C4-2B (cell line): ENCODE results near the gene NDUFB10.

Source experiments
- H3K27ac ChIP-seq: fragments of 450-650 bp; 2 replicates; pipeline ENCODE4 v1.5.1; 2017
- CTCF ChIP-seq: fragments of 450-650 bp; conservative IDR thresholded peaks from 2 replicates; pipeline ENCODE4 v1.5.1; 2017; ENCODE audit warnings: mild to moderate bottlenecking
- ZFX ChIP-seq: fragments of 450-650 bp; IDR thresholded peaks from 2 replicates; pipeline ENCODE4 v1.6.1; 2017

The NDUFB10 gene

GRCh38 chr16:1978476-1979120, 19.3 kb downstream of the NDUFB10 start:
- no peak overlapping the region for H3K27ac ChIP-seq
- TF ChIP-seq CTCF (no peak), ZFX (no peak)

GRCh38 chr16:1979271-1980029, 20.1 kb downstream of the NDUFB10 start:
- H3K27ac ChIP-seq = no peak overlapping the region
- TF ChIP-seq ZFX (no peak), CTCF (no peak)

GRCh38 chr16:1980030-1980769, 20.9 kb downstream of the NDUFB10 start:
- TF ChIP-seq ZFX (no peak), CTCF (no peak)
- no peak overlapping the region for H3K27ac ChIP-seq

GRCh38 chr16:1980770-1981087, 21.4 kb downstream of the NDUFB10 start:
- no peak overlapping the region for H3K27ac ChIP-seq
- TF ChIP-seq ZFX = no peak
- no peak for TF ChIP-seq CTCF

GRCh38 chr16:1981398-1981836, 22.1 kb downstream of the NDUFB10 start, which contains the start of gene NOXO1:
Gene NOXO1, minus strand, starts transcription at chr16:1981469. Its CDS starts 290 bp downstream, at chr16:1981179.
- TF ChIP-seq CTCF (no peak), ZFX (no peak)
- no peak within 1 kb of the TSS for H3K27ac ChIP-seq

GRCh38 chr16:1982013-1982433, 22.7 kb downstream of the NDUFB10 start:
- H3K27ac ChIP-seq = no peak overlapping the region
- TF ChIP-seq CTCF = no peak
- TF ChIP-seq ZFX = no peak

- TF ChIP-seq CTCF = no peak
- H3K27ac ChIP-seq = peak overlapping the region; percentile 90
Measured at GRCh38 chr16:1982991-1983543, 23.7 kb downstream of the NDUFB10 start.
